ENCODE results near the gene TLL2. TPM values are rescaled to one million over a fixed set of nuclear protein-coding genes. Genes with fewer than 3 reads are reported as not detected.

The TLL2 gene
- total RNA-seq, 1 donor from 2014 or later, result not detected

DNA sequence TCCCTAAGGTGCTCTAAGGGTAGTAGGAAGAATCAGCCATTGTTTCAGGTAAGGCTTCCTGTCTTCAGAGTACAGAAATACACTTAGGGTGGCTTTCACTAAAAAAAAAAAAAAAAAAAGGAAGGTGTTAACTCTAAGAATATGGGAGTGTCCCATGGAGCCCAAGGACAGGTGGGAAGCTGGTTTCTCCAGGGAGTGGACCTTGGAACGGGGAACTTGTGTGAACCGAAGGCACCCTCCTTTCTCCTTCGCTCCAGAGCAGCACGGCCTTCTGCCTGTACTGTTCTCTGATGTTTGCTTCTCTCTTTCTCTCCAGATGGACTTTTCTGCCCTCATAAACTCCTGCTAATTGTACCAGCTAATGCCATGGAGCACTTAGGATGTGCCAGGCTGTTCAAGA is 161.1 kb downstream of the TLL2 start:
- Mint-ChIP-seq H3K27me3 (peaks cover 15% of the 10 kb centered on the region), H3K27ac (no peak overlapping the region), H3K4me1 (no peaks in the 10 kb centered on the region), H3K4me3 (no peak overlapping the region), H3K9me3 (no peaks in the 10 kb centered on the region), H3K36me3 (ENCODE audit: low read depth) (no peaks in the 10 kb centered on the region)
- DNase-seq, result no peak
- intact Hi-C loops (cut with micrococcal nuclease), result no loop called here

DNA sequence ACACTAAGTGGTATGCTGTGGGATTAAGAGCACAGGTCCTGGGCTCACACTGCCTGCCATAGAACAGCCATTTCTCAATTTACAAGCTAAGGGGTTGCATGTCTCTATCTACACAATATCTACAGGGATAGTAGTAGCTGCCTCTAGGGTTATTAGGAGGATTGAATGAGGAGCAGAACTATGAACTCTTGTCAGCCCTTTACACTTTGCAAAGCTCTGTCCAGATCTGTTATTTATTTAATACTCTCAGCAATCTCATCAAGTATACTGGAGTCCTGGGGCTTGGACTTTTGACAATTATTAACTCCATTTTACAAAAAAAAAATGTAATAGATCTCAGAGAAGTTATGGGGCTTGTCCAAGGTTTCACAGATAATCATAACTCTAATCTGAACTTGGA is 161.7 kb downstream of the TLL2 start:
- DNase-seq, result no peak
- Mint-ChIP-seq H3K27me3 (peaks cover 15% of the 10 kb centered on the region), H3K36me3 (ENCODE audit: low read depth) (no peaks in the 10 kb centered on the region), H3K9me3 (no peaks in the 10 kb centered on the region), H3K27ac (no peak overlapping the region), H3K4me3 (no peak overlapping the region), H3K4me1 (no peaks in the 10 kb centered on the region)
- intact Hi-C loops (cut with micrococcal nuclease), result no loop called here

DNA sequence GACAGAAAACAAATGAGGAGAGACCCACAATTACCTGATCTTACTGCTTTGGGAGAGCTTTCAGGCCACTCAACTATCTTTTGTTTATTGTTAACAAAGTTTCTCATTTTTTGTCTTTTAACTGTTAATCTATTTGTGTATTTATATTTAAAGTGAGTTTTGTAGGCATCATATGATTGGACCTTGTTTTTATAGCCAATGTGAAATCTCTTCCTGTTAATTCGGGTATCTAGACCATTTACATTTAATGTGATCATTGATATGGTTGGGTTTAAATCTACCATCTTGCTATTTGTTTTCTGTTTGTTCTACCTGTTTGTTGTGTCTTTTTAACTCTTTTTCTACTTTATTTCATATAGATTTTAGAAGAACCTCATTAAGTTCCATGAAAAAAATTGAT is 167.4 kb downstream of the TLL2 start:
- no peak for DNase-seq
- no peak overlapping the region for H3K4me3 Mint-ChIP-seq
- peaks cover 18% of the 10 kb centered on the region for H3K27me3 Mint-ChIP-seq
- H3K9me3 Mint-ChIP-seq, result peaks cover 5% of the 10 kb centered on the region
- H3K36me3 Mint-ChIP-seq (ENCODE audit: low read depth), result no peaks in the 10 kb centered on the region
- intact Hi-C loops (cut with micrococcal nuclease), result no loop called here
- no peak overlapping the region for H3K27ac Mint-ChIP-seq
- H3K4me1 Mint-ChIP-seq, result no peaks in the 10 kb centered on the region

DNA sequence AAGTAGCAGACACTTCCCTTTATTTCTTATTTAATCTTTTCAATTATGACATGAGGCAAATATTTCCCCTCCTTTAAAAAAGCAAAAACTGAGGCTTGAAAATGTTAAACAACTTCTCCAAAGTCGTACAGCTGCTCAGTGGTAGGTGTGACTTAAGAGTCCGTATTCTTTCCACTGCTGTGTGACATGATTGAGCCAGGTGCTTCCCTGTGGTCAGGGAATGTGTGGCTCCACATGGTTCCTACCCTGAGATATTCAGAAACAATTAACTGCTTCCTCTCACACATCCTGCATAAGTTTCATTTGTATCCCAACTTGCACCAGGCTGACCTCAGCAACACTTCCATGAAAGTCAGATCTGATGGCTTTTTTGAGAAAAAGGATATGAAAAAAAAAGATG is 168.5 kb downstream of the TLL2 start:
- H3K4me1 Mint-ChIP-seq, result no peaks in the 10 kb centered on the region
- intact Hi-C loops (cut with micrococcal nuclease), result no loop called here
- H3K4me3 Mint-ChIP-seq, result no peak overlapping the region
- peaks cover 5% of the 10 kb centered on the region for H3K9me3 Mint-ChIP-seq
- H3K27ac Mint-ChIP-seq, result no peak overlapping the region
- DNase-seq, result no peak
- no peaks in the 10 kb centered on the region for H3K36me3 Mint-ChIP-seq (ENCODE audit: low read depth)
- peaks cover 16% of the 10 kb centered on the region for H3K27me3 Mint-ChIP-seq

DNA sequence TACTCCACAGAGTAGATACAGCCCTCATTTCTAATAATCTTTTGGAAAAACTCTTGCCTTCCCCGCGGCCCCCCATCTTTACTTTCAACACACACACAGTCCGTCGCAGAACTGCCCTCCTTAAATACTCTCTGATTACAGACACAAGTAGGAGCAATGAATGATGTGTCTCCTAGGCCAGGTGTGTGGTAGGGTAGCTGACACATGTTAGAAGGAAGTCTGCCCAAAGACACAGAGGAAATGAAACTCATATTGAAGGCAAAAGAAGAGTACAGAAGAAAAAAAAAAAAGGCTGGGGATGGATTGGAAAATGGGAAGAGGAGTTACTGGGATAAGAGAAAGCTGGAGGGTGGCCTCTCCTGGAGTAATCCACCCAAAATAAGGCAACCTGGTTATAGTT is 169.5 kb downstream of the TLL2 start:
- peaks cover 5% of the 10 kb centered on the region for H3K9me3 Mint-ChIP-seq
- no peaks in the 10 kb centered on the region for H3K36me3 Mint-ChIP-seq (ENCODE audit: low read depth)
- peaks cover 16% of the 10 kb centered on the region for H3K27me3 Mint-ChIP-seq
- H3K27ac Mint-ChIP-seq, result no peak overlapping the region
- H3K4me1 Mint-ChIP-seq, result no peaks in the 10 kb centered on the region
- DNase-seq, result no peak
- no peak overlapping the region for H3K4me3 Mint-ChIP-seq
- intact Hi-C loops (cut with micrococcal nuclease), result no loop called here

DNA sequence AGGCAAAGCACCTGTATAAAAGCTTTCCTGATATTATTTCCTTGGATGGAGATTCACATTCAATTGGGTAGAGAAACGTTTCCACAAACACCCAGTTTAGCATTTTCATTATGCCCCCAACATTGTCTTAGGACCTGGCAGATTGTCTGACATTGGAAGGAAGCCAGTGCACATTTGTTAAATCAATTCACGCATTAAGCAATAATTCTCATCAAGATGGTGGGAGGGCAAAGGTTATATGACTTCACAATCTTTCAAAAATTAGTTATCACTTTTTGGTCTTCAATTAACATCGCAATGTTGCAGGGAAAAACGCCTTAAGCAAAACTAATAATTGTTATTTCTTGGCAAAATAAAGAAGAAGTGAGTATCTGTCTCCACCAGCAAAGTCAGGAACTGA is 171.3 kb downstream of the TLL2 start:
- H3K27me3 Mint-ChIP-seq, result peaks cover 13% of the 10 kb centered on the region
- H3K27ac Mint-ChIP-seq, result no peak overlapping the region
- no peak for DNase-seq
- no peaks in the 10 kb centered on the region for H3K4me1 Mint-ChIP-seq
- intact Hi-C loops (cut with micrococcal nuclease), result no loop called here
- no peaks in the 10 kb centered on the region for H3K36me3 Mint-ChIP-seq (ENCODE audit: low read depth)
- no peak overlapping the region for H3K4me3 Mint-ChIP-seq
- peaks cover 5% of the 10 kb centered on the region for H3K9me3 Mint-ChIP-seq

DNA sequence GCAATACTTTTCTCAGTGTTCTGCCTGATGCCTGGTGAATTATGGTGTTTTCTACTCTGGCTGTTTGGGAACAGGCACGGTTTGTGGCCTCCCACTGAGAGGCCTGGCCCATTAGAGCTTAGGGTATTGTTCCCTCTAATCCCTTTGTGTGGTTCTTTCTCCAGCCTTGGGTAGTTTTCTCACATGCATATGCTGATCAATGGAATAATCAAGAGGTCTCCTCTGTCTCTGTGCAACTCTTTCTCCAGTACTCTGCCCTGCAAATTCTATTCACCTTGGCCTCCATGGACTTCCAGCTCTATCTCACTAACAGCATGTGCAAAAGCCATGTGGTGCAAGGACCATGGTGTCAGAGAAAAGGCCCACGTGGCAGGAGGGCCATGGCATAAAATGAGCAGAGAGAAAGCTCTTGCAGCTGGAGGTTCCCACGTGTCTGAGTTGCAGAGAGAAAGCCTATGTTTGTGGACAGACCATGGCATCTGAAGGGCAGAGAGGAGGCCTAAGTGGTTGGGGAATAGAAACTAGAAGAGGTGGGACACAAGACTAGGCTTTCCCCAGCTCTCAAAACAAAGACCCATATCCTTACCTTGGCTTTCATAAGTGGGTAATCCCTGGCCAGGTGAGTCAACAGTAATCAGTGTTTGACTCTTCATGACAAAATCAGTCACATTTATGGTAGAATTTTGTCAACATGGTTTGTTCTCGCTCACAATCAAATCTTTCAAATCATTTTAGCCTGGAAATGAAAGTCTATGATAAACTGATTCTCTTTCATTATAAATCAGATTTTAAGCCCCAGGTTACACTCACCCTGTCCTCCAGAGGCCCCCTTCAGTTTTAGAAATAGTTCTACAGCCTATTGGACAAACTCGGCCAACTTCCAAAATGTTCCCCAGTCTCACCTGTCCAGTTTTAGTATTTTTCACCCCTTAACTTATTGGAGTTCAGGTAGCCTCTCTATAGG is 172.2 kb downstream of the TLL2 start:
- H3K4me1 Mint-ChIP-seq, result no peaks in the 10 kb centered on the region
- H3K27ac Mint-ChIP-seq, result no peak overlapping the region
- H3K27me3 Mint-ChIP-seq, result peaks cover 19% of the 10 kb centered on the region
- peaks cover 5% of the 10 kb centered on the region for H3K9me3 Mint-ChIP-seq
- H3K4me3 Mint-ChIP-seq, result no peak overlapping the region
- no peaks in the 10 kb centered on the region for H3K36me3 Mint-ChIP-seq (ENCODE audit: low read depth)
- intact Hi-C loops (cut with micrococcal nuclease), result no loop called here
- DNase-seq, result no peak

DNA sequence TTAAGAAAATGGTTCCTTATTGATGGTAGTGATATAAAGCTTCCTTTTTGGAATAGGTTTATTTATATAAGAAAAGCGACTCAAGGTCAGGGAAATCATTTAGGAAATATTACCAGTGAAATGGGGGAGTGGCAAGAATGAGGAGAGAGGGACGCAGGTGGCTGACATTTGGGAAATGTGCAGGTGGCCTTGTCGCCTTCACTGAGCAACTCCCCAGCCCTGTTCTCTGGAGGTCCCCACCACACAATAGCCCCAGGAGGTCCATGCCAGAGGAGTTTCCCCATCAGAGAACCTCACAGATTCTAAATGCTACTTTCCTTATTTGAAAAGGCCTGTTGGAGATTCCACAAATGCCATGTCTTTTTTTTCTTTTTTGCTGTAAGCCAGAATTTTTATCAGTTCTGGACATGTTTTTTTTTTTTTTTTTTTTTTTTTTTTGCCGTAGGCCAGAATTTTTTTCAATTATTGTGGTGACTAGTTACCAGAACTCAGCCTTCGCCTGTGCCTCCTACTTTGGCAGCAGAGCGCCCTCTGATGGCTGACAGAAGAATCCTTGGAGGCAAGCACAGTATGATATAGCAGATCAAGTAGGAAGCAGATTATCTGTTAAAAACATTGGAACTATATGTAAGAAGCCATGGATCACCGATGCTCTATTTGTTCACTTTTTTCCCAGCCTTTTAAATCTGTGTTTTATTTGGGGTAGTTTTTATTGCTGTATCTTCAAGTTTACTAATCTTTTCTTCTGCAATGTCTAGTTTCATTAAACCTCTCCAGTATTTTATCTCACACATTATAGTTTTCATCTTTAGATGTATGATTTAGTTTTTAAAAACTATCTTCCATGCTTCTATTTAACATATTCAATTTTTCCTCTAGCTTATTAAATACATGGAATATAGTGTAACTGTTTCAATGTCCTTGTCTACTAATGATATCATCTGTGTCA is 173.5 kb downstream of the TLL2 start:
- Mint-ChIP-seq H3K36me3 (ENCODE audit: low read depth) (no peaks in the 10 kb centered on the region), H3K4me1 (no peaks in the 10 kb centered on the region), H3K4me3 (no peak overlapping the region), H3K9me3 (no peaks in the 10 kb centered on the region), H3K27me3 (peaks cover 12% of the 10 kb centered on the region), H3K27ac (no peak overlapping the region)
- intact Hi-C loops (cut with micrococcal nuclease), result loop anchor here (1.0 kb wide), 2 partner anchors 111 to 323 kb away; no protein-coding TSS in a partner anchor
- peak; percentile 85 for DNase-seq

DNA sequence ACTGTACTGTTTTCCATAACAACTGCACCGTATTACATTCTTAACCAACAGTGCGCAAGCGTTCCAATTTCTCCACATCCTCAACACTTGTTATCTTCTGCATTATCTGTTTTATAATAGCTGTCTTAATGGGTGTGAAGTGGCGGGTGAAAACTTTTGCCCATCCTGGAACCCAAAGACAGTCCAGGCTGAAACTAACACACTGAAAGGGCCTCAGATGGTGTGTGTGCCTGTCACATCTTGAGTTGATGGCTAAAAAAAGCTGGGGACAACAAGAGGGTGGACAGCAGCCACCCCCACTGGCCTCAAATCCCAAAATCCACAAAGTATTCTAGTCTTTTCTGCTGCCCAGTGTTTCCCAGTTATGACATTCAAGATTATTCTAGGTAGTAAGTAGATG is 174.3 kb downstream of the TLL2 start:
- no peaks in the 10 kb centered on the region for H3K36me3 Mint-ChIP-seq (ENCODE audit: low read depth)
- intact Hi-C loops (cut with micrococcal nuclease), result no loop called here
- no peak overlapping the region for H3K4me3 Mint-ChIP-seq
- H3K9me3 Mint-ChIP-seq, result no peaks in the 10 kb centered on the region
- H3K27ac Mint-ChIP-seq, result no peak overlapping the region
- no peak for DNase-seq
- H3K27me3 Mint-ChIP-seq, result peaks cover 13% of the 10 kb centered on the region
- no peaks in the 10 kb centered on the region for H3K4me1 Mint-ChIP-seq

DNA sequence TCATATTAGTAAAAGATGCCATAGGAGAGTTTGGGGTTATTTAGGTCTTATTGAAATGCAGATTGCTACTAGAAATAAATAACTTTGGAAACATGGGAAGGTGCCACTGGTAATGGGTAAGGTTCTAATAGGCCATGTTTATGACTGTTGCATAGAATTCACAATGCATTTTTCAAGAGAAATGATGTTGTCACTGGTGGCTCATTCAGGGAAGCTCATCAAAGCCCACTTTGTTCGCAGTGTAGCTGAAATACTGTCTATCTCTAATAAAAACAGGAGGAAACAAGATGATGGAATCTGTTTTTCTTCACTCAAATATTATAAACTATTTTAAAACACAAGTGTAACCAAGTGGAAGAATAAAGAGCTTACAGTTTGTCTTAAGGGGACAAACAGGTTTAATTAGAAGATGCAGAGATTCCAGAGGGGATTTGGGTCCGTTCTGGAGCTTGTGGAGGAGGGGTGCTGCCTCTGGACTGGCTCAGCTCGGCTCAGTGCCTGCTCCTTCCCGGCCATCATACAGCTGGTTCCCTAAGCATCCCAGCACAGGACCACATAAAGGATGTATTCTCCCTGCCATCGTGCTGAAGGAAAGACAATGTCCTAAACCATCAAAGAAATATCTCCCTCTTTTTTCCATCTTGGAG is 175.3 kb downstream of the TLL2 start:
- H3K4me3 Mint-ChIP-seq, result no peak overlapping the region
- H3K36me3 Mint-ChIP-seq (ENCODE audit: low read depth), result no peaks in the 10 kb centered on the region
- no peak for DNase-seq
- H3K27me3 Mint-ChIP-seq, result peaks cover 20% of the 10 kb centered on the region
- intact Hi-C loops (cut with micrococcal nuclease), result no loop called here
- no peaks in the 10 kb centered on the region for H3K9me3 Mint-ChIP-seq
- no peak overlapping the region for H3K27ac Mint-ChIP-seq
- H3K4me1 Mint-ChIP-seq, result no peaks in the 10 kb centered on the region

DNA sequence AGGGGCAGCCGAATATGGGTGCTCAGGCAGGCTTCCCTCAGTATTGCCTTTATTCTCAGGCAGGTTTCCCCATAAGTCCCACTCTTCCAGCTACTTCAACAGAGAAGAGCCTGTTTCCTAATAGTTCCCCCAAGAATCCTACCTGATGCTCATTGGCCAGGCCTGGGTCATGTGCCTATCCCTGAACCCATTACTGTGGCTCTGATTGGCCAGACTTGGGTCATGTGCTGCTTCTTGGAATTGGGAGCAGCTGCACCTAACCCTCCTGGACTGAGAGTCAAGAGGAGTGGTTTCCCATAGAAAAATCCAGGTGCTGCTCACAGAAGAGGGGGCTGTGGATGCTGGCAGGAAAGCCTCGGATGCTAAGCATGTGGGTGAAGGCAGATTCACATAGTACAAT is 176.6 kb downstream of the TLL2 start:
- Mint-ChIP-seq H3K9me3 (no peaks in the 10 kb centered on the region), H3K4me1 (no peaks in the 10 kb centered on the region), H3K4me3 (no peak overlapping the region), H3K27ac (no peak overlapping the region), H3K27me3 (peaks cover 27% of the 10 kb centered on the region), H3K36me3 (ENCODE audit: low read depth) (no peaks in the 10 kb centered on the region)
- intact Hi-C loops (cut with micrococcal nuclease), result no loop called here
- DNase-seq, result no peak

DNA sequence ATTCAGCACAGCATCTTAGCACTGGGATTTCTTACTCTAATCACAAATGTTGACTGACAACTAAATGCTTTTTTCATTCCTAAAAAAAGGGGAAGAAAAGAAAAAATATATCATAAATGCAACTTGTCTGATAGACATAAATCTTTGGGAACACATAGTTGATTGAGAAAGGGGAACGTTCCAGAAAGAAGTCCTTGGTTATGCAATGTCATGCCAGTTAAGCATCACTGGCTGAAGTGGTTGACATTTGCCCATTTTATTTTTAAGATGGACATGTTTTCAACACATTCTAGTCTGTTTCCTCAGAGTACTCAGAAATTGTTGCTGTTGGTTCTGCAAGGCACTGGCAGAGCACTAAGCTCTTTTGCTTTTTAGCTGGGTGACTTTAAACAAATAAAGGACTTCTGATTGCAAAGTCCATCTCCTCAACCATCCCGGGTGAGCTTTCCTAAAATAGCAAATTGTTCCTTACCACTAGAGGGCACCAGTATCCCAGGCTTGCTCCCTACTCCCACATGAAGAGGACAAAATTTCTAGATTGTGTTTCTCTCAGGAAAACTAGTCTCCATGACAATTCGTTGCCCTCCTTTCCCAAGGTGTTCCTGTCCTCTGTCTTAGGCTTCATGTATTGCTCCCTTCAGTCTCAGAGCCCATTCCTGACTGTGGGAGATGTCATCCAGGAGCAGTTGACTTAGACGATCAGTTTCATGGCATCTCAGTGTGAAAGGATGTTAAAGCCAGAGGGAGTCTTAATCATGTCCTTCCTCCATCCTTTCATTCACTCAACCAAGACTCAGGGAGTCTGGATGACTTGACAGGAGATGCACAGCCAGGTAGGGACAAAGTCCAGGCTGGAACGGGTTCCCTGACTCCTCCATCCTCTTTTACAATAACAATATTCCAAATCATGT is 178.9 kb downstream of the TLL2 start:
- peak; percentile 62 for DNase-seq
- H3K4me1 Mint-ChIP-seq, result no peaks in the 10 kb centered on the region
- no peak overlapping the region for H3K27ac Mint-ChIP-seq
- no peaks in the 10 kb centered on the region for H3K9me3 Mint-ChIP-seq
- intact Hi-C loops (cut with micrococcal nuclease), result no loop called here
- peaks cover 25% of the 10 kb centered on the region for H3K27me3 Mint-ChIP-seq
- no peaks in the 10 kb centered on the region for H3K36me3 Mint-ChIP-seq (ENCODE audit: low read depth)
- no peak overlapping the region for H3K4me3 Mint-ChIP-seq

DNA sequence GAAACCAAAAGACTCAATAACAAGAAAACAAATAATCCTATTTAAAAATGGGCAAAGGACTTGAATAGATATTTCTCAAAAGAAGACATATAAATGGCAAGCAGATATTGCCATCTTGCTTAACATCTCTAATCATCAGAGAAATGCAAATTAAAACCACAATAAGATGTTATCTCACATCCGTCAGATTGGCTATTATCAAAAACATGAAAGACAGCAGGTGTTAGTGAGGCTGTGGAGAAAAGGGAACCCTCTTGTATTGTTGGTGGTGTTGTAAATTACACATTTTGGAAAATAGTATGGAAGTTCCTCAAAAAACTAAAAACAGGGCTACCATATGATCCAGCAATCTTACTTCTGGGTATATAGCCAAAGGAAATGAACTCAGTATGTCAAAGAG is 180.6 kb downstream of the TLL2 start:
- Mint-ChIP-seq H3K4me1 (no peaks in the 10 kb centered on the region), H3K27me3 (peaks cover 25% of the 10 kb centered on the region), H3K9me3 (no peaks in the 10 kb centered on the region), H3K36me3 (ENCODE audit: low read depth) (no peaks in the 10 kb centered on the region), H3K27ac (no peak overlapping the region), H3K4me3 (no peak overlapping the region)
- intact Hi-C loops (cut with micrococcal nuclease), result no loop called here
- no peak for DNase-seq

All from activated CD4-positive, alpha-beta T cell treated with anti-CD3 and anti-CD28 coated beads, Interleukin-2, amount 10 ng/mL, durations not matched to agents 24 days and 14 days (primary cell).